ENCODE measurements around the gene GDF11.

The GDF11 gene

GRCh38 chr12:55742719-55743405, at the start of gene GDF11:
GDF11 (plus strand) TSS chr12:55743122; CDS start chr12:55743317, 195 bp downstream.
- peak; percentile 52 for DNase-seq

GRCh38 chr12:55693323-55694187, 49.4 kb upstream of the GDF11 start:
- no peak for DNase-seq

- DNase-seq, result no peak
Measured at GRCh38 chr12:55694188-55694515, 48.8 kb upstream of the GDF11 start.

GRCh38 chr12:55694651-55695050, 48.3 kb upstream of the GDF11 start:
- no peak for DNase-seq

- no peak for DNase-seq
Measured at GRCh38 chr12:55695349-55695748, 47.6 kb upstream of the GDF11 start.

GRCh38 chr12:55696141-55696540, 46.8 kb upstream of the GDF11 start:
- no peak for DNase-seq

GRCh38 chr12:55696796-55697462, 46.0 kb upstream of the GDF11 start:
- no peak for DNase-seq

- DNase-seq, result no peak
Measured at GRCh38 chr12:55697686-55698085, 45.2 kb upstream of the GDF11 start.

- DNase-seq, result no peak
Measured at GRCh38 chr12:55698241-55698955, 44.5 kb upstream of the GDF11 start.

GRCh38 chr12:55698965-55699364, 44.0 kb upstream of the GDF11 start:
- DNase-seq, result no peak

GRCh38 chr12:55699471-55700055, 43.4 kb upstream of the GDF11 start:
- DNase-seq, result no peak

- no peak for DNase-seq
Measured at GRCh38 chr12:55700255-55701018, 42.5 kb upstream of the GDF11 start.

GRCh38 chr12:55702861-55703260, 40.1 kb upstream of the GDF11 start:
- DNase-seq, result no peak

- no peak for DNase-seq
Measured at GRCh38 chr12:55703288-55703687, 39.6 kb upstream of the GDF11 start.

GRCh38 chr12:55703901-55704761, 38.8 kb upstream of the GDF11 start:
- no peak for DNase-seq

- no peak for DNase-seq
Measured at GRCh38 chr12:55704824-55705718, 37.9 kb upstream of the GDF11 start.

- no peak for DNase-seq
Measured at GRCh38 chr12:55705782-55706402, 37.0 kb upstream of the GDF11 start.

GRCh38 chr12:55706568-55707218, 36.2 kb upstream of the GDF11 start:
- DNase-seq, result no peak

- no peak for DNase-seq
Measured at GRCh38 chr12:55707219-55707671, 35.7 kb upstream of the GDF11 start.
